HFF-Myc (cell line): ENCODE measurements around the gene LARGE1.

Source experiments
- DNase-seq: peaks from one replicate; pipeline ENCODE4 v3.0.0-alpha.2; 2011; ENCODE audit warnings: low read depth; ENCODE audit errors: extremely low read depth
- H3K4me3 ChIP-seq: replicated peaks from 2 replicates; pipeline ENCODE4 v1.5.1; 2011; ENCODE audit warnings: low read depth, mild to moderate bottlenecking, control low read depth, low read length
- CTCF ChIP-seq: IDR thresholded peaks from 2 replicates; pipeline ENCODE4 v1.5.1; 2012; ENCODE audit warnings: mild to moderate bottlenecking, low read depth, low read length, control low read depth; ENCODE audit errors: missing control alignments

Gene LARGE1

GRCh38 chr22:33891992-33892391, 28.3 kb downstream of the LARGE1 start:
- no peak for TF ChIP-seq CTCF
- no peak overlapping the region for H3K4me3 ChIP-seq
- no peak for DNase-seq

GRCh38 chr22:33891455-33891854, 28.8 kb downstream of the LARGE1 start:
- H3K4me3 ChIP-seq: no peak overlapping the region
- no peak for TF ChIP-seq CTCF
- no peak for DNase-seq

- DNase-seq: no peak
These were observed 30.5 kb downstream of the LARGE1 start for GRCh38 chr22:33889748-33890147.

GRCh38 chr22:33888821-33889220, 31.5 kb downstream of the LARGE1 start:
- no peak for DNase-seq
- TF ChIP-seq CTCF: no peak
- no peak overlapping the region for H3K4me3 ChIP-seq

More at GRCh38 chr22:33889748-33890147, 30.5 kb downstream of the LARGE1 start:
- TF ChIP-seq CTCF: no peak
- no peak overlapping the region for H3K4me3 ChIP-seq

- H3K4me3 ChIP-seq: no peak overlapping the region
- no peak for TF ChIP-seq CTCF
- no peak for DNase-seq
These were observed 33.1 kb downstream of the LARGE1 start for GRCh38 chr22:33887173-33887572.

- H3K4me3 ChIP-seq: no peak overlapping the region
- DNase-seq: no peak
- no peak for TF ChIP-seq CTCF
These were observed 33.6 kb downstream of the LARGE1 start for GRCh38 chr22:33886696-33887095.

- H3K4me3 ChIP-seq: no peak overlapping the region
- DNase-seq: no peak
- no peak for TF ChIP-seq CTCF
These were observed 35.4 kb downstream of the LARGE1 start for GRCh38 chr22:33884829-33885228.
